CD8-positive, alpha-beta memory T cell (primary cell): Measurements from ENCODE around the gene SLC13A2. TPM values are rescaled to one million over a fixed set of nuclear protein-coding genes. Genes with fewer than 3 reads are reported as not detected.
A peak's percentile ranks its signal among the peaks of the same experiment; 100 is the strongest.

ENCODE experiments used
- CTCF ChIA-PET: fragments of 350-600 bp; sonication (Branson Sonifier 250); formaldehyde crosslinking; loops from one replicate; lab custom pipeline; 2021; ENCODE audit warnings: antibody characterized with exemption; lab: Charles Lee
- POLR2A ChIA-PET: fragments of 350-600 bp; sonication (Branson Sonifier 250); formaldehyde crosslinking; loops from one replicate; lab custom pipeline; 2021; ENCODE audit warnings: antibody characterized with exemption; lab: Charles Lee
- DNase-seq, 5 donors: peaks; one replicate each; pipeline versions ENCODE4 v3.0.0 to v3.0.0-alpha.2; 2020 to 2022; ENCODE audit warnings: mixed read lengths in 1 of 5
- H3K27ac ChIP-seq: one replicate; pipeline ENCODE4 v1.7.0; 2013; ENCODE audit warnings: low read depth, mild to moderate bottlenecking, low read length, moderate library complexity
- H3K27me3 ChIP-seq: 2 replicates; pipeline ENCODE4 v1.7.0; 2013; ENCODE audit warnings: low read length, mild to moderate bottlenecking; ENCODE audit not compliant: insufficient read depth, poor library complexity, severe bottlenecking
- H3K36me3 ChIP-seq: 2 replicates; pipeline ENCODE4 v1.7.0; 2013; ENCODE audit warnings: mild to moderate bottlenecking, low read length, moderate library complexity; ENCODE audit not compliant: insufficient read depth
- H3K4me1 ChIP-seq: 2 replicates; pipeline ENCODE4 v1.7.0; 2013; ENCODE audit warnings: mild to moderate bottlenecking, low read length, moderate library complexity; ENCODE audit not compliant: insufficient read depth
- H3K4me3 ChIP-seq: 2 replicates; pipeline ENCODE4 v1.7.0; 2013; ENCODE audit warnings: mild to moderate bottlenecking, low read length
- H3K9me3 ChIP-seq: 2 replicates; pipeline ENCODE4 v1.7.0; 2013; ENCODE audit warnings: mild to moderate bottlenecking, low read length
- H3K27ac Mint-ChIP-seq, 8 donors: one replicate each; pipeline ENCODE4 v1.8.0; 2020 to 2021; ENCODE audit warnings: mixed read lengths in 8 of 8, mild to moderate bottlenecking in 6 of 8, inconsistent platforms in 3 of 8, moderate library complexity in 3 of 8
- H3K27me3 Mint-ChIP-seq, 2 donors: one replicate each; pipeline ENCODE4 v1.8.0; 2020 to 2021; ENCODE audit warnings: mixed read lengths in 2 of 2, mild to moderate bottlenecking in 1 of 2, moderate library complexity in 1 of 2
- H3K36me3 Mint-ChIP-seq, 3 donors: one replicate each; pipeline ENCODE4 v1.8.0; 2020 to 2021; ENCODE audit warnings: mixed read lengths in 3 of 3, inconsistent platforms in 1 of 3, mild to moderate bottlenecking in 1 of 3
- H3K4me1 Mint-ChIP-seq, 3 donors: one replicate each; pipeline ENCODE4 v1.8.0; 2020 to 2021; ENCODE audit warnings: mixed read lengths in 3 of 3, inconsistent platforms in 1 of 3, mild to moderate bottlenecking in 1 of 3
- H3K4me3 Mint-ChIP-seq, 7 donors: one replicate each; pipeline ENCODE4 v1.8.0; 2020 to 2021; ENCODE audit warnings: mixed read lengths in 7 of 7, mild to moderate bottlenecking in 6 of 7, moderate library complexity in 4 of 7, inconsistent platforms in 2 of 7
- H3K9me3 Mint-ChIP-seq, 5 donors: one replicate each; pipeline ENCODE4 v1.8.0; 2020 to 2022; ENCODE audit warnings: mixed read lengths in 5 of 5, mild to moderate bottlenecking in 3 of 5, moderate library complexity in 2 of 5, inconsistent platforms in 1 of 5
- polyA plus RNA-seq: library from polyadenylated mRNA; unstranded; fragments of 300-500 nt; fragmentation: Illumina TruSeq; gene quantifications from one replicate; pipeline ENCODE4 v1.2.3, GENCODE V29; 2021
- total RNA-seq, 2 experiments: library from RNA; stranded (reverse); gene quantifications; one replicate each; pipeline ENCODE4 v1.2.3, GENCODE V29; 2021

The SLC13A2 gene
- total and polyA plus RNA-seq, 3 experiments from 2014 or later: not detected

- Histone ChIP-seq H3K27ac (no peak overlapping the region), H3K9me3 (no peaks in the 10 kb centered on the region), H3K4me3 (no peak overlapping the region), H3K27me3 (no peaks in the 10 kb centered on the region), H3K36me3 (no peaks in the 10 kb centered on the region), H3K4me1 (no peaks in the 10 kb centered on the region)
- ChIA-PET CTCF (no interaction called here), POLR2A (no interaction called here)
- no peak for DNase-seq
- no peak overlapping the region for H3K27ac Mint-ChIP-seq
- peaks cover 0 to 3% (median 0%) of the 10 kb centered on the region in 3 donors for H3K36me3 Mint-ChIP-seq
- H3K9me3 Mint-ChIP-seq: no peaks in the 10 kb centered on the region
- H3K27me3 Mint-ChIP-seq: no peaks in the 10 kb centered on the region
- H3K4me3 Mint-ChIP-seq: no peak overlapping the region
- H3K4me1 Mint-ChIP-seq: no peaks in the 10 kb centered on the region
Observed at GRCh38 chr17:28541439-28541838, 68.0 kb downstream of the SLC13A2 start.

GRCh38 chr17:28544402-28545140 is 71.1 kb downstream of the SLC13A2 start:
- H3K27ac Mint-ChIP-seq: no peak overlapping the region
- POLR2A ChIA-PET: no interaction called here
- no peak overlapping the region for H3K27ac ChIP-seq

DNA sequence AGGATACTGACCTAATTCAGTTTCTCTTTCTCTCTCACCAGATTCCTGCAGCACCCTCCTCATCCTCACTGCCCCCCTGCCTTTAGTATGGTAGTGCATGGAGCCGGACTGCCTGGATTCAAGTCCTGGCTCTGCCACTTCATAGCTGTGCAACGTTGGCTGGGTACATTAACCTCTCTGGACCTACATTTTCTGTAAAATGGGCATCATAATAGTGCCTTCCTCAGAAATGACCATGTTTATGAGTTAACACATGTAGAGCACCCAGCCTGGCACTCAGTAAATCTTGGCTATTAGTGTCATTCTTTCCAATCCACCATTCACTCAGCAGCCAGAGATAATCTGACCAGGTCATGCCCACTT is 71.7 kb downstream of the SLC13A2 start:
- Mint-ChIP-seq H3K27ac (no peak overlapping the region), H3K4me1 (peaks cover 21 to 26% (median 25%) of the 10 kb centered on the region in 3 donors)

More at GRCh38 chr17:28544402-28545140, 71.1 kb downstream of the SLC13A2 start:
- no peak for DNase-seq
- no peaks in the 10 kb centered on the region for H3K27me3 Mint-ChIP-seq
- H3K4me1 ChIP-seq: peaks cover 20% of the 10 kb centered on the region
- H3K36me3 ChIP-seq: no peaks in the 10 kb centered on the region
- H3K9me3 ChIP-seq: no peaks in the 10 kb centered on the region
- H3K9me3 Mint-ChIP-seq: no peaks in the 10 kb centered on the region
- CTCF ChIA-PET: no interaction called here
- H3K4me3 Mint-ChIP-seq: no peak overlapping the region
- no peaks in the 10 kb centered on the region for H3K27me3 ChIP-seq
- peaks cover 15 to 21% (median 20%) of the 10 kb centered on the region in 3 donors for H3K4me1 Mint-ChIP-seq
- peaks cover 0 to 13% (median 0%) of the 10 kb centered on the region in 3 donors for H3K36me3 Mint-ChIP-seq
- H3K4me3 ChIP-seq: no peak overlapping the region

DNA sequence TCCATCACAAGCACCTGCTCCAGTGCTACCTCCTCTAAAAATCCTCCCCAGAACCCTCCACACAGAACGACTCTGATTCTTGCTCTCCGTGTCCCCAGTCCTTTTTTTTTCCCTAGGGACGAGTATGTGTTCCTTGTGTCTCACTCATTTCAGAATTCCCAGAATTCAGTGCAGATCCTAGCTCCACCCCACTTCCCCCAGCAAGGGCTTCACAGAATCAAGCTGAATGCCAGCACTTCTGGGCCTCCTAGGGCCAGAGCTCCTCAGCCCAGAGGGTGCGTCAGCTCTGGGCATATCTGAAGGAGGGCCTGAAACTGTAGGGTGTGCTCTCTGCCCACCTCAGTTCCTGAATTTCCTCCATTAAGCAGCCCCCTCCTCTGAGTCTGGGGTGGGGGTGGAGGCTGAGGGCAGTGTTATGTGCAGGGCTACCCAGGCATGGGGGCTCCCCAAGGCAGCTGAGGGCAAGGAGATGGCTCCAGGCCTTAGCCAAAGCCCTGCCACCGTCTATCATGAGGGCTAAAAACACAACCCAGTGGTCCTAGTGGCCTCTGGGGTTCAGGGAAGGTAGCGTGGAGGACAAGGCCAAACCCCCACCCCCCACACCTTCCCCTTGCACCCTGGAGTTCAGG is 72.5 kb downstream of the SLC13A2 start:
- Mint-ChIP-seq H3K4me3 (no peak overlapping the region), H3K4me1 (peaks cover 29 to 34% (median 33%) of the 10 kb centered on the region in 3 donors), H3K27me3 (no peaks in the 10 kb centered on the region), H3K9me3 (no peaks in the 10 kb centered on the region), H3K27ac (peak overlapping the region in 1 of 8 donors; percentile 0), H3K36me3 (peaks cover 0 to 13% (median 0%) of the 10 kb centered on the region in 3 donors)
- H3K4me3 ChIP-seq: no peak overlapping the region
- H3K36me3 ChIP-seq: no peaks in the 10 kb centered on the region
- no peaks in the 10 kb centered on the region for H3K9me3 ChIP-seq
- POLR2A ChIA-PET: no interaction called here
- no peak overlapping the region for H3K27ac ChIP-seq
- H3K27me3 ChIP-seq: no peaks in the 10 kb centered on the region
- no peak for DNase-seq
- CTCF ChIA-PET: no interaction called here
- H3K4me1 ChIP-seq: peaks cover 34% of the 10 kb centered on the region

More for the DNA sequence above, 71.7 kb downstream of the SLC13A2 start:
- Mint-ChIP-seq H3K36me3 (peaks cover 0 to 13% (median 0%) of the 10 kb centered on the region in 3 donors), H3K4me3 (no peak overlapping the region), H3K9me3 (no peaks in the 10 kb centered on the region), H3K27me3 (no peaks in the 10 kb centered on the region)
- CTCF ChIA-PET: no interaction called here
- no peak for DNase-seq
- Histone ChIP-seq H3K9me3 (no peaks in the 10 kb centered on the region), H3K27me3 (no peaks in the 10 kb centered on the region), H3K36me3 (no peaks in the 10 kb centered on the region), H3K27ac (no peak overlapping the region), H3K4me3 (no peak overlapping the region), H3K4me1 (peaks cover 26% of the 10 kb centered on the region)
- POLR2A ChIA-PET: no interaction called here

DNA sequence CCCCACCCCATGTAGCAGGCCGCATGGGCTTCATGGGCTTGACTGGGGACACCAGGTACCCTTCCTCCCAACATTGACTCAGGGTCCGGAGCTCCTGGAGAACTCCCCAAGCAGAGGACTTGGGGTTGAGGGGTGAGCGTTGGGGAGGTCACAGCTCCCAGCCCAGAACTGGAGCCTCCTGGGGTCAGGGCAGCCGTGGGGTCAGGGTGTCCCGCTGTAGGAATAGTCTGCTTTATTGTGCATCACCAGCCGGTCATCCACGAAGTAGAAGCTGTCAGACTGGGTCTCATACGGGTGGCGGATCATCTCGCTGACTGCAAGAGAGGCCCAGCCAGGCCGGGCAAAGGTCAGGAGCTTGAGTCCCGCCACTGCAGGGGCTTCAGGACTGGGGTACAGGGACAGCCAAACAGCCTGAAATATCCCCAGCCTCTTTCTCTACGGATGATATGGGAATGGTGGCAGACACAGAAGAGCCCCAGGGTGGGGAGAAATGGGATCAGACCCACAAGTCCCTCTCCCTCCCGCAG is 73.7 kb downstream of the SLC13A2 start:
- H3K4me1 Mint-ChIP-seq: peaks cover 39 to 45% (median 44%) of the 10 kb centered on the region in 3 donors
- no peak for DNase-seq
- Histone ChIP-seq H3K4me3 (no peak overlapping the region), H3K9me3 (no peaks in the 10 kb centered on the region), H3K27me3 (no peaks in the 10 kb centered on the region), H3K36me3 (no peaks in the 10 kb centered on the region), H3K4me1 (peaks cover 44% of the 10 kb centered on the region), H3K27ac (no peak overlapping the region)
- peaks cover 0 to 15% (median 0%) of the 10 kb centered on the region in 3 donors for H3K36me3 Mint-ChIP-seq
- H3K4me3 Mint-ChIP-seq: peak overlapping the region in 1 of 7 donors; percentile 20
- no peaks in the 10 kb centered on the region for H3K9me3 Mint-ChIP-seq
- peak overlapping the region in 5 of 8 donors; percentile 35 to 90 (median 81) for H3K27ac Mint-ChIP-seq
- H3K27me3 Mint-ChIP-seq: no peaks in the 10 kb centered on the region
- ChIA-PET CTCF (interaction anchor here (1.1 to 1.4 kb wide), 2 partner anchors 19 to 28 kb away, joined by 3 to 5 read pairs; no protein-coding TSS in a partner anchor), POLR2A (no interaction called here)

Other genes starting within 250 kb of the SLC13A2 start
- gene TMEM97, start 154.4 kb upstream of the SLC13A2 start, total RNA-seq: 10 to 100 TPM; 64.9 to 67.1 TPM
- gene TMEM97, start 154.4 kb upstream of the SLC13A2 start, polyA plus RNA-seq: 10.4 TPM
- 10 to 100 TPM; 26.0 to 29.4 TPM for gene IFT20, start 138.2 kb upstream of the SLC13A2 start, total RNA-seq
- 44.5 TPM for gene IFT20, start 138.2 kb upstream of the SLC13A2 start, polyA plus RNA-seq
- gene TNFAIP1, start 137.9 kb upstream of the SLC13A2 start, total RNA-seq: 10 to 100 TPM; 29.0 to 30.6 TPM
- 10.6 TPM for gene TNFAIP1, start 137.9 kb upstream of the SLC13A2 start, polyA plus RNA-seq
- 100 to 1,000 TPM; 134 to 135 TPM for gene POLDIP2, start 116.1 kb upstream of the SLC13A2 start, total RNA-seq
- gene POLDIP2, start 116.1 kb upstream of the SLC13A2 start, polyA plus RNA-seq: 81.1 TPM
- gene SEBOX, start 108.4 kb upstream of the SLC13A2 start, total RNA-seq: not detected
- gene SEBOX, start 108.4 kb upstream of the SLC13A2 start, polyA plus RNA-seq: not detected
- under 1 TPM; 0.18 to 0.57 TPM for gene VTN, start 103.3 kb upstream of the SLC13A2 start, total RNA-seq
- gene VTN, start 103.3 kb upstream of the SLC13A2 start, polyA plus RNA-seq: not detected
- gene SARM1, start 102.0 kb upstream of the SLC13A2 start, total RNA-seq: 10 to 100 TPM; 35.3 to 37.0 TPM
- gene SARM1, start 102.0 kb upstream of the SLC13A2 start, polyA plus RNA-seq: 8.5 TPM
- gene SLC46A1, start 67.4 kb upstream of the SLC13A2 start, total RNA-seq: 1 to 10 TPM; 5.6 to 6.0 TPM
- gene SLC46A1, start 67.4 kb upstream of the SLC13A2 start, polyA plus RNA-seq: 6.3 TPM
- not detected for gene FOXN1, start 32.7 kb downstream of the SLC13A2 start, total RNA-seq
- gene FOXN1, start 32.7 kb downstream of the SLC13A2 start, polyA plus RNA-seq: not detected
- 10 to 100 TPM; 28.9 to 29.1 TPM for gene UNC119, start 79.0 kb downstream of the SLC13A2 start, total RNA-seq
- gene UNC119, start 79.0 kb downstream of the SLC13A2 start, polyA plus RNA-seq: 21.9 TPM
- 10 to 100 TPM; 48.7 to 50.0 TPM for gene PIGS, start 97.9 kb downstream of the SLC13A2 start, total RNA-seq
- gene PIGS, start 97.9 kb downstream of the SLC13A2 start, polyA plus RNA-seq: 61.0 TPM
- gene ALDOC, start 103.3 kb downstream of the SLC13A2 start, total RNA-seq: 10 to 100 TPM; 12.8 to 13.6 TPM
- gene ALDOC, start 103.3 kb downstream of the SLC13A2 start, polyA plus RNA-seq: 58.2 TPM
- 10 to 100 TPM; 77.8 to 79.7 TPM for gene SPAG5, start 125.4 kb downstream of the SLC13A2 start, total RNA-seq
- 3.5 TPM for gene SPAG5, start 125.4 kb downstream of the SLC13A2 start, polyA plus RNA-seq
- 10 to 100 TPM; 18.4 to 19.3 TPM for gene RSKR, start 140.5 kb downstream of the SLC13A2 start, total RNA-seq
- 0.22 TPM for gene RSKR, start 140.5 kb downstream of the SLC13A2 start, polyA plus RNA-seq
- gene BLTP2, start 171.5 kb downstream of the SLC13A2 start, total RNA-seq: 100 to 1,000 TPM; 176 to 192 TPM
- 44.5 TPM for gene BLTP2, start 171.5 kb downstream of the SLC13A2 start, polyA plus RNA-seq
- gene SDF2, start 188.3 kb downstream of the SLC13A2 start, total RNA-seq: 10 to 100 TPM; 51.4 to 55.1 TPM
- gene SDF2, start 188.3 kb downstream of the SLC13A2 start, polyA plus RNA-seq: 94.9 TPM
- gene SUPT6H, start 188.6 kb downstream of the SLC13A2 start, total RNA-seq: 10 to 100 TPM; 80.0 to 88.4 TPM
- gene SUPT6H, start 188.6 kb downstream of the SLC13A2 start, polyA plus RNA-seq: 20.1 TPM
- 1 to 10 TPM; 4.7 to 4.9 TPM for gene PROCA1, start 238.2 kb downstream of the SLC13A2 start, total RNA-seq
- gene PROCA1, start 238.2 kb downstream of the SLC13A2 start, polyA plus RNA-seq: 1.2 TPM
- 1 to 10 TPM; 7.9 to 8.3 TPM for gene RAB34, start 244.2 kb downstream of the SLC13A2 start, total RNA-seq
- gene RAB34, start 244.2 kb downstream of the SLC13A2 start, polyA plus RNA-seq: 2.6 TPM
- 1,000 to 10,000 TPM; 2,670 to 2,692 TPM for gene RPL23A, start 246.3 kb downstream of the SLC13A2 start, total RNA-seq
- 5,358 TPM for gene RPL23A, start 246.3 kb downstream of the SLC13A2 start, polyA plus RNA-seq